AG10803 (cell line): ENCODE measurements around the gene MED15.

Experiments
- DNase-seq: peaks from one replicate; pipeline ENCODE4 v3.0.0; 2010; ENCODE audit warnings: low read depth
- H3K4me3 ChIP-seq: 2 replicates; pipeline ENCODE4 v1.5.1; 2011; ENCODE audit warnings: mild to moderate bottlenecking, low read length, control low read depth
- TF ChIP-seq, protein P1 (sequence below): conservative IDR thresholded peaks from 2 replicates; pipeline ENCODE4 v1.5.1; 2011; ENCODE audit warnings: mild to moderate bottlenecking, low read length, control low read depth, inconsistent platforms

The MED15 gene

GRCh38 chr22:20488946-20489345 lies 18.5 kb upstream of the MED15 start:
- H3K4me3 ChIP-seq, result no peak overlapping the region
- TF ChIP-seq, protein P1, sequence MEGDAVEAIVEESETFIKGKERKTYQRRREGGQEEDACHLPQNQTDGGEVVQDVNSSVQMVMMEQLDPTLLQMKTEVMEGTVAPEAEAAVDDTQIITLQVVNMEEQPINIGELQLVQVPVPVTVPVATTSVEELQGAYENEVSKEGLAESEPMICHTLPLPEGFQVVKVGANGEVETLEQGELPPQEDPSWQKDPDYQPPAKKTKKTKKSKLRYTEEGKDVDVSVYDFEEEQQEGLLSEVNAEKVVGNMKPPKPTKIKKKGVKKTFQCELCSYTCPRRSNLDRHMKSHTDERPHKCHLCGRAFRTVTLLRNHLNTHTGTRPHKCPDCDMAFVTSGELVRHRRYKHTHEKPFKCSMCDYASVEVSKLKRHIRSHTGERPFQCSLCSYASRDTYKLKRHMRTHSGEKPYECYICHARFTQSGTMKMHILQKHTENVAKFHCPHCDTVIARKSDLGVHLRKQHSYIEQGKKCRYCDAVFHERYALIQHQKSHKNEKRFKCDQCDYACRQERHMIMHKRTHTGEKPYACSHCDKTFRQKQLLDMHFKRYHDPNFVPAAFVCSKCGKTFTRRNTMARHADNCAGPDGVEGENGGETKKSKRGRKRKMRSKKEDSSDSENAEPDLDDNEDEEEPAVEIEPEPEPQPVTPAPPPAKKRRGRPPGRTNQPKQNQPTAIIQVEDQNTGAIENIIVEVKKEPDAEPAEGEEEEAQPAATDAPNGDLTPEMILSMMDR, result no peak
- no peak for DNase-seq

GRCh38 chr22:20490183-20490940 lies 17.0 kb upstream of the MED15 start:
- no peak overlapping the region for H3K4me3 ChIP-seq
- DNase-seq, result no peak
- TF ChIP-seq, protein P1, result no peak

GRCh38 chr22:20490941-20491307 lies 16.5 kb upstream of the MED15 start:
- TF ChIP-seq, protein P1, result no peak
- no peak overlapping the region for H3K4me3 ChIP-seq
- no peak for DNase-seq

DNA sequence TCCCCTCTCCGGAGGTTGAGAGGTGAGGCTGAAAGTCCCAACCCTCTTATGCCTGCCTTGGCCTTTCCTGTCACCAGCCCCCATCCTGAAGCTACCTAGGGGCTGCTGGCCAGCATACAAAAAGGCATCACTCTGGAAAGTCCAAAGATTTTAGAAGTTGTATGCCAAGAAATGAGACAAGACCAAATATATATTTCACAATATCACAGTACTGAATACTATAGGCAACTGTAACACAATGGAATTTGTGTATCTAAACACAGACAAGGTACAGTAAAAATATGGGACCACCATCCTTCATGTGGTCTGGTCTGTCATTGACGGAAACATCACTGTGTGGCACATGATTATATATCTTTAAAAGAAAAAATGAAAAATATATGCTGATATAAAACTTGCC lies 16.1 kb upstream of the MED15 start:
- TF ChIP-seq, protein P1, result no peak
- no peak for DNase-seq
- no peak overlapping the region for H3K4me3 ChIP-seq

GRCh38 chr22:20494978-20495860 lies 12.2 kb upstream of the MED15 start, which contains the start of gene KLHL22:
Gene KLHL22, minus strand, starts transcription at chr22:20495795. Its CDS starts 6,584 bp downstream, at chr22:20489211.
- TF ChIP-seq, protein P1, result no peak
- H3K4me3 ChIP-seq, result peak within 1 kb of the TSS; percentile 86
- peak; percentile 32 for DNase-seq

GRCh38 chr22:20495861-20496681 lies 11.3 kb upstream of the MED15 start:
- TF ChIP-seq, protein P1, result peak; percentile 69
- DNase-seq, result peak; percentile 86
- H3K4me3 ChIP-seq, result peak overlapping the region; percentile 86
